ENCODE results near the gene TMEM201.
"Not testable (repeated sequence)": the region's sequence is repeated elsewhere in the genome, so short reads cannot be mapped to it uniquely, and the experiment has no call there.

TMEM201 gene

GRCh38 chr1:9588551-9589143 is at the start of gene TMEM201:
TMEM201 (plus strand) TSS chr1:9588911; CDS start chr1:9588931, 20 bp downstream.
- FAIRE-seq: no peak

GRCh38 chr1:9539165-9539828 is 49.4 kb upstream of the TMEM201 start, which contains the start of gene SLC25A33:
SLC25A33 (plus strand) TSS chr1:9539465; CDS start chr1:9539692, 227 bp downstream.
- peak; percentile 85 for FAIRE-seq

- FAIRE-seq: no peak
Measured at GRCh38 chr1:9539829-9540550, 48.7 kb upstream of the TMEM201 start.

- no peak for FAIRE-seq
Measured at GRCh38 chr1:9542430-9542829, 46.3 kb upstream of the TMEM201 start.

- FAIRE-seq: no peak
Measured at GRCh38 chr1:9544926-9545325, 43.8 kb upstream of the TMEM201 start.

- FAIRE-seq: no peak
Measured at GRCh38 chr1:9549955-9550546, 38.7 kb upstream of the TMEM201 start.

- FAIRE-seq: no peak
Measured at GRCh38 chr1:9551984-9552383, 36.7 kb upstream of the TMEM201 start.

- FAIRE-seq: no peak
Measured at GRCh38 chr1:9553736-9554144, 35.0 kb upstream of the TMEM201 start.

GRCh38 chr1:9555942-9556341 is 32.8 kb upstream of the TMEM201 start:
- FAIRE-seq: no peak

- FAIRE-seq: no peak
Measured at GRCh38 chr1:9557624-9558023, 31.1 kb upstream of the TMEM201 start.

GRCh38 chr1:9558271-9558945 is 30.3 kb upstream of the TMEM201 start:
- no peak for FAIRE-seq

- no peak for FAIRE-seq
Measured at GRCh38 chr1:9558946-9559545, 29.7 kb upstream of the TMEM201 start.

GRCh38 chr1:9559673-9560072 is 29.0 kb upstream of the TMEM201 start:
- no peak for FAIRE-seq

GRCh38 chr1:9560090-9560489 is 28.6 kb upstream of the TMEM201 start:
- FAIRE-seq: not testable (repeated sequence)

GRCh38 chr1:9561429-9561828 is 27.3 kb upstream of the TMEM201 start:
- FAIRE-seq: peak; percentile 87

- FAIRE-seq: no peak
Measured at GRCh38 chr1:9569267-9569666, 19.4 kb upstream of the TMEM201 start.

- not testable (repeated sequence) for FAIRE-seq
Measured at GRCh38 chr1:9570886-9571529, 17.7 kb upstream of the TMEM201 start.

GRCh38 chr1:9573723-9574122 is 15.0 kb upstream of the TMEM201 start:
- FAIRE-seq: no peak

- FAIRE-seq: no peak
Measured at GRCh38 chr1:9575486-9575885, 13.2 kb upstream of the TMEM201 start.

GRCh38 chr1:9576903-9577302 is 11.8 kb upstream of the TMEM201 start:
- FAIRE-seq: no peak

GRCh38 chr1:9577423-9577822 is 11.3 kb upstream of the TMEM201 start:
- no peak for FAIRE-seq

GRCh38 chr1:9580942-9581341 is 7.8 kb upstream of the TMEM201 start:
- FAIRE-seq: no peak
